ENCODE results near the gene MYO18B. TPM values are rescaled to one million over a fixed set of nuclear protein-coding genes. Genes with fewer than 3 reads are reported as not detected.

MYO18B gene
- total RNA-seq, 1 donor from 2014 or later: 144 TPM

DNA sequence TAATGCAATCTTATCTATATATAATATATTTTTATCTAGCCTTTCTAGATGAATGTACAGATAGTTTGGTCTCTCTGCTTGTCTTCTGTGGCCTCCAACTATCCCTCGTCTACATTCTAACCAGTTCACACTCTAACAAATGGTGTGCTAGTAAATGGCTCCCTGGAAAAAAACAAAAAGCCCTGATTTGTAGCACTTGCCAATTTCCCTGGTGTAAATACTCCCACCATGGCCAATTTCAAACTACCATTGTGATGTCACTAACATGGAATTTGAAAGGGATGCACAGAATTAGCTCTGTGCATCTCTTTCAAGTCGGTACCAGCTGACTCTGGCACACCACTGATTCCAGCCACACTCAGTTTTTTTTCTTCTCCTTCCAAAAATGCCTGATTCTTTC lies 154.6 kb downstream of the MYO18B start:
- Histone ChIP-seq H3K27me3 (ENCODE audit: control insufficient read depth in 3 of 3, insufficient read depth in 3 of 3, low read length in 3 of 3) (no peaks in the 10 kb centered on the region), H3K36me3 (ENCODE audit: control insufficient read depth in 3 of 3, insufficient read depth in 3 of 3, low read length in 3 of 3) (peaks cover 31 to 76% (median 37%) of the 10 kb centered on the region in 3 donors), H3K4me1 (ENCODE audit: control insufficient read depth in 3 of 3, insufficient read depth in 3 of 3, low read length in 3 of 3) (no peaks in the 10 kb centered on the region), H3K9ac (ENCODE audit: low read depth in 1 of 3, low read length in 3 of 3) (no peak overlapping the region), H3K27ac (ENCODE audit: low read depth, low read length) (no peak overlapping the region), H3K9me3 (ENCODE audit: control insufficient read depth in 3 of 3, low read length in 3 of 3) (no peaks in the 10 kb centered on the region), H3K4me3 (ENCODE audit: low read length in 3 of 3) (no peak overlapping the region)

- Histone ChIP-seq H3K4me3 (ENCODE audit: low read length in 3 of 3) (no peak overlapping the region), H3K9me3 (ENCODE audit: control insufficient read depth in 3 of 3, low read length in 3 of 3) (no peaks in the 10 kb centered on the region), H3K9ac (ENCODE audit: low read depth in 1 of 3, low read length in 3 of 3) (no peak overlapping the region), H3K27ac (ENCODE audit: low read depth, low read length) (no peak overlapping the region), H3K4me1 (ENCODE audit: control insufficient read depth in 3 of 3, insufficient read depth in 3 of 3, low read length in 3 of 3) (no peaks in the 10 kb centered on the region), H3K27me3 (ENCODE audit: control insufficient read depth in 3 of 3, insufficient read depth in 3 of 3, low read length in 3 of 3) (peaks cover 0 to 3% (median 0%) of the 10 kb centered on the region in 3 donors), H3K36me3 (ENCODE audit: control insufficient read depth in 3 of 3, insufficient read depth in 3 of 3, low read length in 3 of 3) (peaks cover 41 to 76% (median 47%) of the 10 kb centered on the region in 3 donors)
Observed at GRCh38 chr22:25898707-25899365, 156.8 kb downstream of the MYO18B start.

GRCh38 chr22:25899566-25899965 lies 157.6 kb downstream of the MYO18B start:
- Histone ChIP-seq H3K27me3 (ENCODE audit: control insufficient read depth in 3 of 3, insufficient read depth in 3 of 3, low read length in 3 of 3) (peaks cover 0 to 3% (median 0%) of the 10 kb centered on the region in 3 donors), H3K4me1 (ENCODE audit: control insufficient read depth in 3 of 3, insufficient read depth in 3 of 3, low read length in 3 of 3) (no peaks in the 10 kb centered on the region), H3K9me3 (ENCODE audit: control insufficient read depth in 3 of 3, low read length in 3 of 3) (no peaks in the 10 kb centered on the region), H3K36me3 (ENCODE audit: control insufficient read depth in 3 of 3, insufficient read depth in 3 of 3, low read length in 3 of 3) (peaks cover 44 to 83% (median 54%) of the 10 kb centered on the region in 3 donors), H3K9ac (ENCODE audit: low read depth in 1 of 3, low read length in 3 of 3) (no peak overlapping the region), H3K27ac (ENCODE audit: low read depth, low read length) (no peak overlapping the region), H3K4me3 (ENCODE audit: low read length in 3 of 3) (no peak overlapping the region)

DNA sequence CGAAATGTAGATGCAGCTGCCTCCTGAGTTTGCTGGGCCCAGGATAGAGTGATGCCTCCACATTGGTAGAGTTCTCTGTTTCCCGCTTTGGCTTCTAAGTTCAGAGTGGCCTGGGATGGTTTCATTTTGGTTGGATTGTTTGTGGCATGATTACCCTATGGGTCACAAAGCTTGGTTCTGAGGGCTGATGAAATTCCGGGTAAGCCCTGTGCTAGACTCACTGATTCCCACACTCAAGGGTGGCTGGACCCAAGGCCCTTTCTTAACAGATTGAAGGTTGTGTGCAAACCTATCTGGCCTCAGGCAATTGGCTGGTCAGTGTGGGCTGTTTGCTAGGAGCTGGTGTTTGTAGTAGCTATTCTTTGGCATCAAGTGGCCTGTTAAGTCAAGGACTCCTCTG lies 158.4 kb downstream of the MYO18B start:
- peaks cover 0 to 3% (median 0%) of the 10 kb centered on the region in 3 donors for H3K27me3 ChIP-seq (ENCODE audit: control insufficient read depth in 3 of 3, insufficient read depth in 3 of 3, low read length in 3 of 3)
- H3K36me3 ChIP-seq (ENCODE audit: control insufficient read depth in 3 of 3, insufficient read depth in 3 of 3, low read length in 3 of 3): peaks cover 46 to 82% (median 50%) of the 10 kb centered on the region in 3 donors
- H3K4me1 ChIP-seq (ENCODE audit: control insufficient read depth in 3 of 3, insufficient read depth in 3 of 3, low read length in 3 of 3): no peaks in the 10 kb centered on the region
- no peak overlapping the region for H3K4me3 ChIP-seq (ENCODE audit: low read length in 3 of 3)
- no peak overlapping the region for H3K9ac ChIP-seq (ENCODE audit: low read depth in 1 of 3, low read length in 3 of 3)
- H3K9me3 ChIP-seq (ENCODE audit: control insufficient read depth in 3 of 3, low read length in 3 of 3): no peaks in the 10 kb centered on the region
- no peak overlapping the region for H3K27ac ChIP-seq (ENCODE audit: low read depth, low read length)

DNA sequence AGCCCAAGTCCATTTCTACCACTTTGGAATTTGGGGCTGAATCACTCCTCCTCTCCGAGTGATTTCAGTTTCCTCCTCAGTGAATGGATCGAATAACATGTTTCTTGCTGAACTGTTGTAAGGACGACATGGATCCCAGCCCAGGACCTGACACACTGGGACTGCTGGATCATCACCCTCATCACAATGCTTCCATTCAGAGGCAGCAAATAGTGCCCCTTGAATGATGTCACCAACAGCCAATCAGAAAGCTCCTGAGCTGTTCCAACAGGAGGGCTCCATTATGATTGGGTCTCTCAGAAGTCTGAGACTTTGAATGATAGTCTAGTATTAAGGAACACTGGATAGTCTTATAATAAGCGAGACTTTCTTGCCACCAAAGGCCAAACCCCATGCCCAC lies 158.9 kb downstream of the MYO18B start:
- Histone ChIP-seq H3K9ac (ENCODE audit: low read depth in 1 of 3, low read length in 3 of 3) (no peak overlapping the region), H3K36me3 (ENCODE audit: control insufficient read depth in 3 of 3, insufficient read depth in 3 of 3, low read length in 3 of 3) (peaks cover 49 to 78% (median 50%) of the 10 kb centered on the region in 3 donors), H3K27ac (ENCODE audit: low read depth, low read length) (peak overlapping the region; percentile 36), H3K4me3 (ENCODE audit: low read length in 3 of 3) (no peak overlapping the region), H3K4me1 (ENCODE audit: control insufficient read depth in 3 of 3, insufficient read depth in 3 of 3, low read length in 3 of 3) (no peaks in the 10 kb centered on the region), H3K9me3 (ENCODE audit: control insufficient read depth in 3 of 3, low read length in 3 of 3) (no peaks in the 10 kb centered on the region), H3K27me3 (ENCODE audit: control insufficient read depth in 3 of 3, insufficient read depth in 3 of 3, low read length in 3 of 3) (peaks cover 0 to 3% (median 0%) of the 10 kb centered on the region in 3 donors)

DNA sequence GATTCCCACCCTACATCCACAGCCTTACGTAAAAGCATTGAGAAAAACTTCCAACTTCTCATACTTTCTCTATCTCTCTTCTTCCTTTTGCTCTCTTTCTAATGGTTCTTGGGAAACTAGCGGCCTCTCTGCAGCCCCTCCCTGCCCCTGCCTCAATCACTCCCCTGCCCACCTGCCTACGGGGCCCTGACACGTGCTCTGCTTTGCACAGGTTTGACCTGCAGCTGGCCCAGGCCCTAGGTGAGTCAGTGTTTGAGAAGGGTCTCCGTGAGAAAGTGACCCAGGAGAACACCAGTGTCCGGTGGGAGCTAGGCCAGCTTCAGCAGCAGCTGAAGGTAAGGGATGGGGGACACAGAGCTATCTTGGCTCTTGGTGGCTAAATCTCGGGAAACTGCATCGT lies 160.4 kb downstream of the MYO18B start:
- no peak overlapping the region for H3K4me3 ChIP-seq (ENCODE audit: low read length in 3 of 3)
- peaks cover 0 to 3% (median 0%) of the 10 kb centered on the region in 3 donors for H3K27me3 ChIP-seq (ENCODE audit: control insufficient read depth in 3 of 3, insufficient read depth in 3 of 3, low read length in 3 of 3)
- peaks cover 45 to 75% (median 56%) of the 10 kb centered on the region in 3 donors for H3K36me3 ChIP-seq (ENCODE audit: control insufficient read depth in 3 of 3, insufficient read depth in 3 of 3, low read length in 3 of 3)
- H3K9me3 ChIP-seq (ENCODE audit: control insufficient read depth in 3 of 3, low read length in 3 of 3): no peaks in the 10 kb centered on the region
- no peak overlapping the region for H3K9ac ChIP-seq (ENCODE audit: low read depth in 1 of 3, low read length in 3 of 3)
- H3K4me1 ChIP-seq (ENCODE audit: control insufficient read depth in 3 of 3, insufficient read depth in 3 of 3, low read length in 3 of 3): no peaks in the 10 kb centered on the region
- no peak overlapping the region for H3K27ac ChIP-seq (ENCODE audit: low read depth, low read length)

DNA sequence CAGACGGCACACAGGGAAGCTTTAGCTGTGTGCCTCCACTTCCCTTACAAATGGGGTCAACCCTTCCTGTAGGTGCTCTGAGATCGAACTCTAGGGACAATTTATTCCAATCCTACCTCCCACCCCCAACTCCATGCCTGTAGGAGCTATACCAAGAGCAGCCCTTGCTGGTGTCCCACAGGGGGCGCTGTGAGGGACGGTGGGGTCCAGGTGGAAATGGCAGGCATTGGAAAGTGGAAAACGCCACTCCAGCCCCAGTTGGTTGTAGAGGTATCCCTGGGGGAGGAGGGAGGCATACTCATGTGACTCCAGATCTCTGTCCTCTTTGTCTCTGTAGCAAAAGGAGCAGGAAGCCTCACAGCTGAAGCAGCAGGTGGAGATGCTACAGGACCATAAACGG lies 161.3 kb downstream of the MYO18B start:
- peaks cover 42 to 74% (median 60%) of the 10 kb centered on the region in 3 donors for H3K36me3 ChIP-seq (ENCODE audit: control insufficient read depth in 3 of 3, insufficient read depth in 3 of 3, low read length in 3 of 3)
- H3K9me3 ChIP-seq (ENCODE audit: control insufficient read depth in 3 of 3, low read length in 3 of 3): no peaks in the 10 kb centered on the region
- no peak overlapping the region for H3K4me3 ChIP-seq (ENCODE audit: low read length in 3 of 3)
- peaks cover 0 to 3% (median 0%) of the 10 kb centered on the region in 3 donors for H3K27me3 ChIP-seq (ENCODE audit: control insufficient read depth in 3 of 3, insufficient read depth in 3 of 3, low read length in 3 of 3)
- no peak overlapping the region for H3K9ac ChIP-seq (ENCODE audit: low read depth in 1 of 3, low read length in 3 of 3)
- H3K4me1 ChIP-seq (ENCODE audit: control insufficient read depth in 3 of 3, insufficient read depth in 3 of 3, low read length in 3 of 3): no peaks in the 10 kb centered on the region
- H3K27ac ChIP-seq (ENCODE audit: low read depth, low read length): no peak overlapping the region

DNA sequence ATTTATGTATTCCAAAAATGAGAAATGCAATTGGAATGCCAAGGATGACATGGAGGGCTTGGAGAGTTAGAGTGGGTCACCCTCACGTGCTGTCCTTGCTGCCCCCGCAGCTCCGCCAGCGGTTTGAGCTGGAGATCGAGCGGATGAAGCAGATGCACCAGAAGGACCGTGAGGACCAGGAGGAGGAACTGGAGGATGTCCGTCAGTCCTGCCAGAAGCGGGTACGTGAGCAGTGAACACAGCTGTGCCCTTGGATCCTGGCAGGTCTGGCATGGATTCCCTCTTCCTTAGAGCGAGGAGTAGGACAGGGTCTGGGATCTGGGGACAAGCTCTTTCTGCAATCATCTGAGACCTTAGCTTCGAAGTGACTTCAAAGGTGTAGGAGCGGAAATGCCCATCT lies 166.2 kb downstream of the MYO18B start:
- Histone ChIP-seq H3K9me3 (ENCODE audit: control insufficient read depth in 3 of 3, low read length in 3 of 3) (no peaks in the 10 kb centered on the region), H3K4me3 (ENCODE audit: low read length in 3 of 3) (no peak overlapping the region), H3K4me1 (ENCODE audit: control insufficient read depth in 3 of 3, insufficient read depth in 3 of 3, low read length in 3 of 3) (no peaks in the 10 kb centered on the region), H3K27me3 (ENCODE audit: control insufficient read depth in 3 of 3, insufficient read depth in 3 of 3, low read length in 3 of 3) (peaks cover 0 to 3% (median 0%) of the 10 kb centered on the region in 3 donors), H3K27ac (ENCODE audit: low read depth, low read length) (no peak overlapping the region), H3K36me3 (ENCODE audit: control insufficient read depth in 3 of 3, insufficient read depth in 3 of 3, low read length in 3 of 3) (peaks cover 46 to 69% (median 67%) of the 10 kb centered on the region in 3 donors), H3K9ac (ENCODE audit: low read depth in 1 of 3, low read length in 3 of 3) (no peak overlapping the region)

- Histone ChIP-seq H3K36me3 (ENCODE audit: control insufficient read depth in 3 of 3, insufficient read depth in 3 of 3, low read length in 3 of 3) (peaks cover 40 to 63% (median 62%) of the 10 kb centered on the region in 3 donors), H3K4me3 (ENCODE audit: low read length in 3 of 3) (no peak overlapping the region), H3K27ac (ENCODE audit: low read depth, low read length) (no peak overlapping the region), H3K27me3 (ENCODE audit: control insufficient read depth in 3 of 3, insufficient read depth in 3 of 3, low read length in 3 of 3) (no peaks in the 10 kb centered on the region), H3K9ac (ENCODE audit: low read depth in 1 of 3, low read length in 3 of 3) (no peak overlapping the region), H3K4me1 (ENCODE audit: control insufficient read depth in 3 of 3, insufficient read depth in 3 of 3, low read length in 3 of 3) (no peaks in the 10 kb centered on the region), H3K9me3 (ENCODE audit: control insufficient read depth in 3 of 3, low read length in 3 of 3) (no peaks in the 10 kb centered on the region)
Observed at GRCh38 chr22:25908755-25909154, 166.8 kb downstream of the MYO18B start.

GRCh38 chr22:25909614-25910387 lies 167.8 kb downstream of the MYO18B start:
- H3K27me3 ChIP-seq (ENCODE audit: control insufficient read depth in 3 of 3, insufficient read depth in 3 of 3, low read length in 3 of 3): no peaks in the 10 kb centered on the region
- no peak overlapping the region for H3K27ac ChIP-seq (ENCODE audit: low read depth, low read length)
- peaks cover 33 to 57% (median 54%) of the 10 kb centered on the region in 3 donors for H3K36me3 ChIP-seq (ENCODE audit: control insufficient read depth in 3 of 3, insufficient read depth in 3 of 3, low read length in 3 of 3)
- H3K4me3 ChIP-seq (ENCODE audit: low read length in 3 of 3): no peak overlapping the region
- no peaks in the 10 kb centered on the region for H3K4me1 ChIP-seq (ENCODE audit: control insufficient read depth in 3 of 3, insufficient read depth in 3 of 3, low read length in 3 of 3)
- no peak overlapping the region for H3K9ac ChIP-seq (ENCODE audit: low read depth in 1 of 3, low read length in 3 of 3)
- no peaks in the 10 kb centered on the region for H3K9me3 ChIP-seq (ENCODE audit: control insufficient read depth in 3 of 3, low read length in 3 of 3)
